K562 (cell line): ENCODE data around the gene SEMA3C. TPM values are rescaled to one million over a fixed set of nuclear protein-coding genes. Genes with fewer than 3 reads are reported as not detected.
A peak's percentile ranks its signal among the peaks of the same experiment; 100 is the strongest.

Source experiments
- ATAC-seq: fragments of 200-7000 bp; cut with Tn5 transposase; 3 replicates; pipeline ENCODE4 v1.9.1; 2020; ENCODE audit warnings: moderate library complexity
- BruUV-seq: library from RNA; stranded (reverse); fragments of 400-500 nt; replicated peaks from 2 replicates; lab custom pipeline; 2021; lab: Mats Ljungman, UMichigan
- CTCF ChIA-PET: fragments of 300-600 bp; formaldehyde crosslinking; extraction: SDS; loops from one replicate; lab custom pipeline; 2021; ENCODE audit warnings: low intra/inter-chr PET ratio; lab: Yijun Ruan, JAX
- POLR2A ChIA-PET: fragments of 300-600, 350-650 bp; sonication (Branson Sonifier 250); formaldehyde crosslinking; extraction: SDS; loops from one replicate; lab custom pipeline; 2021; ENCODE audit warnings: antibody characterized with exemption, inconsistent platforms; lab: Yijun Ruan, JAX
- DNase-seq, 4 experiments: peaks; one replicate each; pipeline versions ENCODE4 v3.0.0 to v3.0.0-alpha.2; 2011 to 2018; ENCODE audit warnings: low spot score in 3 of 4, mixed read lengths in 3 of 4; ENCODE audit errors: extremely low read depth in 1 of 4
- FAIRE-seq: peaks from 2 replicates; lab custom pipeline; 2011; peaks lifted over from hg19 to GRCh38; lab: Jason Lieb, UNC
- H2AFZ ChIP-seq: 2 replicates; pipeline ENCODE4 v1.6.0; 2011; ENCODE audit warnings: low read depth, low read length, control low read depth, inconsistent platforms
- H3K27ac ChIP-seq: fragments of 200-600 bp; 3 replicates; pipeline ENCODE4 v1.8.0; 2011; ENCODE audit warnings: low read depth, mild to moderate bottlenecking, control low read depth, inconsistent platforms, low read length, moderate library complexity, mixed read lengths; ENCODE audit errors: extremely low read depth
- H3K27me3 ChIP-seq, 2 experiments: fragments of 300-600 bp in 1 of 2; 2 replicates in 1 of 2; 3 replicates in 1 of 2; pipeline versions ENCODE4 v1.6.0 to v1.8.0; 2011; ENCODE audit warnings: inconsistent platforms in 2 of 2, low read length in 2 of 2, mild to moderate bottlenecking in 1 of 2, mixed read lengths in 1 of 2, moderate library complexity in 1 of 2; ENCODE audit not compliant: control insufficient read depth in 2 of 2, insufficient read depth in 2 of 2
- H3K36me3 ChIP-seq: fragments of 300-600 bp; 3 replicates; pipeline ENCODE4 v1.8.0; 2011; ENCODE audit warnings: mild to moderate bottlenecking, low read length, inconsistent platforms; ENCODE audit not compliant: control insufficient read depth, insufficient read depth
- H3K4me1 ChIP-seq, 2 experiments: fragments of 200-600 bp in 1 of 2; replicated peaks in 1 of 2; 2 replicates in 1 of 2; 3 replicates in 1 of 2; pipeline versions ENCODE4 v1.5.1 to v1.8.0; 2011; ENCODE audit warnings: inconsistent platforms in 2 of 2, low read length in 2 of 2, mild to moderate bottlenecking in 1 of 2, mixed read lengths in 1 of 2, moderate library complexity in 1 of 2; ENCODE audit not compliant: control insufficient read depth in 2 of 2, insufficient read depth in 2 of 2
- H3K4me2 ChIP-seq: 2 replicates; pipeline ENCODE4 v1.6.1; 2011; ENCODE audit warnings: low read length, control low read depth, inconsistent platforms, mixed read lengths; ENCODE audit not compliant: insufficient read depth
- H3K4me3 ChIP-seq: fragments of 200-600 bp; sonication (generic), shearing (Covaris generic); 2 replicates; pipeline ENCODE4 v1.5.1; 2016; ENCODE audit warnings: control low read depth, inconsistent platforms
- H3K79me2 ChIP-seq: fragments of 200-600 bp; 3 replicates; pipeline ENCODE4 v1.8.0; 2011; ENCODE audit warnings: low read length, inconsistent platforms; ENCODE audit not compliant: control insufficient read depth, insufficient read depth
- H3K9ac ChIP-seq, 2 experiments: 2 replicates each; pipeline versions ENCODE4 v1.6.0 to v1.6.1; 2011; ENCODE audit warnings: low read depth in 2 of 2, low read length in 2 of 2, control low read depth in 1 of 2, inconsistent platforms in 1 of 2, mild to moderate bottlenecking in 1 of 2, mixed read lengths in 1 of 2; ENCODE audit not compliant: insufficient read depth in 1 of 2
- H3K9me1 ChIP-seq: one replicate; pipeline ENCODE4 v1.6.0; 2011; ENCODE audit warnings: inconsistent platforms, mild to moderate bottlenecking, low read length, moderate library complexity; ENCODE audit not compliant: control insufficient read depth, insufficient read depth
- H3K9me3 ChIP-seq: replicated peaks from 2 replicates; pipeline ENCODE4 v1.5.1; 2011; ENCODE audit warnings: low read depth, low read length, inconsistent platforms; ENCODE audit not compliant: control insufficient read depth, insufficient read depth
- H4K20me1 ChIP-seq: replicated peaks from 2 replicates; pipeline ENCODE4 v1.6.1; 2011; ENCODE audit warnings: low read length, inconsistent platforms, mixed read lengths; ENCODE audit not compliant: control insufficient read depth, insufficient read depth
- ARID1B ChIP-seq: fragments of 450-650 bp; IDR thresholded peaks from 2 replicates; pipeline ENCODE4 v1.6.1; 2016; ENCODE audit warnings: antibody characterized with exemption, mild to moderate bottlenecking, inconsistent platforms
- MAZ ChIP-seq, 2 experiments: fragments of 450-650 bp in 1 of 2; sonication (generic) in 1 of 2; formaldehyde crosslinking; IDR thresholded peaks in 1 of 2; conservative IDR thresholded peaks in 1 of 2; 2 replicates each; pipeline versions ENCODE4 v1.4.0 to v1.5.0; 2020; ENCODE audit warnings: mild to moderate bottlenecking in 1 of 2, missing genetic modification reagents in 1 of 2
- MED1 ChIP-seq: sonication (generic); formaldehyde crosslinking; IDR thresholded peaks from 2 replicates; pipeline ENCODE4 v1.8.1; 2023; ENCODE audit warnings: missing genetic modification reagents, borderline replicate concordance
- NRF1 ChIP-seq, 2 experiments: fragments of 450-650 bp; IDR thresholded peaks in 1 of 2; conservative IDR thresholded peaks in 1 of 2; 2 replicates each; pipeline ENCODE4 v1.6.1; 2014; ENCODE audit warnings: mild to moderate bottlenecking in 2 of 2
- SIN3A ChIP-seq, 2 experiments: fragments of 150-350 bp in 1 of 2; IDR thresholded peaks; 2 replicates each; pipeline ENCODE4 v1.6.1; 2011 to 2016; ENCODE audit warnings: borderline replicate concordance in 2 of 2, low read depth in 2 of 2, low read length in 2 of 2, mild to moderate bottlenecking in 2 of 2, moderate library complexity in 2 of 2; ENCODE audit not compliant: control insufficient read depth in 1 of 2
- TCF3 ChIP-seq: sonication (generic); formaldehyde crosslinking; IDR thresholded peaks from 2 replicates; pipeline ENCODE4 v1.4.0; 2020; ENCODE audit warnings: mild to moderate bottlenecking, missing genetic modification reagents
- TEAD4 ChIP-seq, 2 experiments: sonication (generic) in 1 of 2; formaldehyde crosslinking in 1 of 2; IDR thresholded peaks; 2 replicates each; pipeline versions ENCODE4 v1.6.1 to v1.8.0; 2012 to 2022; ENCODE audit warnings: borderline replicate concordance in 1 of 2, inconsistent platforms in 1 of 2, low read length in 1 of 2, mild to moderate bottlenecking in 1 of 2, missing genetic modification reagents in 1 of 2
- ZNF232 ChIP-seq: sonication (generic); formaldehyde crosslinking; IDR thresholded peaks from 2 replicates; pipeline ENCODE4 v1.8.0; 2022; ENCODE audit warnings: mild to moderate bottlenecking, missing genetic modification reagents
- WGBS: fragments of 100-300 bp; shearing (Covaris generic); methylation state at CpG from one replicate; pipeline ENCODE4 v1.1.6; 2016; ENCODE audit warnings: low coverage, mixed read lengths; ENCODE audit not compliant: insufficient coverage; ENCODE audit errors: missing lambda C conversion rate; 5-methylcytosine and 5-hydroxymethylcytosine counted together
- in situ Hi-C: fragments of 300-500 bp; cut with MboI; formaldehyde crosslinking; loops from 4 replicates; pipeline ENCODE4 v1.15.0; 2018; ENCODE audit warnings: inconsistent platforms, mixed read lengths
- intact Hi-C: fragments of 100-400 bp; cut with micrococcal nuclease; formaldehyde crosslinking; loops from 2 replicates; pipeline ENCODE4 v1.14.2; 2022
- polyA plus RNA-seq, 8 experiments: library from polyadenylated mRNA; depleted of rRNA in 4 of 8; stranded (reverse) in 5 of 8; unstranded in 3 of 8; fragments of >200 nt; fragmentation: Nextera tagmentation in 2 of 8; fragmentation: Illumina TruSeq in 1 of 8; extraction: Ambion mirVana in 2 of 8; extraction: Trizol in 1 of 8; gene quantifications; 2 replicates each; pipeline versions ENCODE4 v1.2.1 to v1.2.3, GENCODE V29; 2011 to 2014; ENCODE audit warnings: inconsistent platforms in 1 of 8, missing spikeins in 1 of 8
- total RNA-seq, 7 experiments: library from RNA; depleted of rRNA in 6 of 7; stranded (reverse); fragments of >200 nt in 6 of 7; fragmentation: Illumina TruSeq in 2 of 7; extraction: Trizol in 2 of 7; gene quantifications; 2 replicates each; pipeline versions ENCODE4 v1.2.1 to v1.2.3, GENCODE V29; 2011 to 2021; ENCODE audit warnings: low replicate concordance in 1 of 7
- TF ChIP-seq, protein P1 (sequence below): fragments of 450-650 bp; IDR thresholded peaks from 2 replicates; pipeline ENCODE4 v1.6.1; 2016

SEMA3C gene
- total and polyA plus RNA-seq, 9 of the 15 experiments (the other 6 are each of a cell fraction or from before 2014, with no cell fraction given) = 0.04 to 0.36 (median 0.12) TPM; not detected in 3

DNA sequence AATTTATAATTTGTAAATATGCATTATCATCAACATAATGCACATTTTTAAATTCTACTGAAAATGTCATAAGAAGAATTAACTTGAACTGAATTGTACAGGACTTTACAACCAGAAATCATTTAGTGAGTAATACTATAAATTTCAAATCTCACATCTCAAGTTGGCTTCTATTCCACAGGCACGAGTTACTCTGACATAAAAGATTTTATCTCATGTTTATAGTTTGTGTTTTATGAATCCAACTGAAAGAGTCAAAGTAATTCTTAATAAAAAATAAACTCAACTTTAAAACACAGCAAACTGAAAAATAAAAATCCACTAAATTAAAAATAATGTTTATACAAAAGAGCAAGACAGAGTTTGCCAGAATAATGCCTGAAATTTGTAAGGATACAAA lies 151.2 kb downstream of the SEMA3C start (continued):
- TF ChIP-seq SIN3A (IDR thresholded peaks at IDR 0.05; ENCODE audit: borderline replicate concordance in 2 of 2, control insufficient read depth in 1 of 2, low read depth in 2 of 2, low read length in 2 of 2) = no peak
- no peak for TF ChIP-seq MED1
- TF ChIP-seq MAZ (CRISPR knock-in tag; conservative IDR thresholded peaks at IDR 0.05 in 1 of 2, IDR thresholded peaks at IDR 0.05 in 1 of 2) = no peak
- no peak for TF ChIP-seq ARID1B
- TF ChIP-seq ZNF232 (CRISPR knock-in tag) = no peak
- TF ChIP-seq, protein P1, sequence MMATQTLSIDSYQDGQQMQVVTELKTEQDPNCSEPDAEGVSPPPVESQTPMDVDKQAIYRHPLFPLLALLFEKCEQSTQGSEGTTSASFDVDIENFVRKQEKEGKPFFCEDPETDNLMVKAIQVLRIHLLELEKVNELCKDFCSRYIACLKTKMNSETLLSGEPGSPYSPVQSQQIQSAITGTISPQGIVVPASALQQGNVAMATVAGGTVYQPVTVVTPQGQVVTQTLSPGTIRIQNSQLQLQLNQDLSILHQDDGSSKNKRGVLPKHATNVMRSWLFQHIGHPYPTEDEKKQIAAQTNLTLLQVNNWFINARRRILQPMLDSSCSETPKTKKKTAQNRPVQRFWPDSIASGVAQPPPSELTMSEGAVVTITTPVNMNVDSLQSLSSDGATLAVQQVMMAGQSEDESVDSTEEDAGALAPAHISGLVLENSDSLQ = no peak
- TF ChIP-seq TEAD4 (IDR thresholded peaks at IDR 0.05; ENCODE audit: low read length) = no peak
- no peak for TF ChIP-seq TEAD4 (CRISPR knock-in tag; IDR thresholded peaks at IDR 0.05; ENCODE audit: borderline replicate concordance)

DNA sequence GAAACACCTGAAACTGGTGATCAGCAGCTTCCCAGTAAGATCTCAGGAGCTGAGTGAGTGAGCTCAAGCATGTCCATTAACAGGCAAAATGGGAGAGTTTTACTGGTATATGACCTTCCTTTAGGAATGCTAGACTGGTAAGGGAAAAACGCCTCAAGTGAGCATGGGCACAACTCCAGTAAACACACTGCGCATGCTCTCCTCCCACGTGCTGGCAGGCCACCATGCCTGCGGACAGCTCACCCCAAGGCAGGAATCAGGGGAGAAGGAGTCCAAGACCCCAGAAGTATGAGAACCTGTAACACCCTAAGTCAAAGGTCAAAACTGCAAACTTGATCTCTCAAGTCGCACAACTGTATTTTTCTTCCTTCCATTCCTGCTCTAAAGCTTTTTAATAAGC lies 152.1 kb downstream of the SEMA3C start:
- ChIA-PET CTCF (no interaction called here), POLR2A (no interaction called here)
- BruUV-seq = no TSS peak
- intact Hi-C loops = no loop called here
- no peaks in the 10 kb centered on the region for H3K27me3 ChIP-seq
- whole genome bisulfite sequencing = 4% methylated on average over 5 of the region's 5 CpGs
- no peak for ATAC-seq
- no peak overlapping the region for H3K4me3 ChIP-seq
- H3K9ac ChIP-seq = no peak overlapping the region
- no peaks in the 10 kb centered on the region for H3K4me1 ChIP-seq
- in situ Hi-C loops = no loop called here
- no peaks in the 10 kb centered on the region for H3K9me3 ChIP-seq
- H3K27ac ChIP-seq = no peak overlapping the region
- H3K4me2 ChIP-seq = no peak overlapping the region
- no peaks in the 10 kb centered on the region for H4K20me1 ChIP-seq
- H3K9me1 ChIP-seq = no peaks in the 10 kb centered on the region
- no peak for FAIRE-seq
- H3K79me2 ChIP-seq = no peaks in the 10 kb centered on the region
- H2AFZ ChIP-seq = peak overlapping the region; percentile 32; the same call in 1 of the 2 replicates
- no peaks in the 10 kb centered on the region for H3K36me3 ChIP-seq
- TF ChIP-seq TCF3 (CRISPR knock-in tag) = no peak
- TF ChIP-seq NRF1 (conservative IDR thresholded peaks at IDR 0.05 in 1 of 2, IDR thresholded peaks at IDR 0.05 in 1 of 2) = peak; percentile 47 to 58
- no peak for DNase-seq
